ENCODE measurements around the gene ZNF232. TPM values are rescaled to one million over a fixed set of nuclear protein-coding genes. Genes with fewer than 3 reads are reported as not detected.
A peak's percentile ranks its signal among the peaks of the same experiment; 100 is the strongest.
"Not testable (repeated sequence)": the region's sequence is repeated elsewhere in the genome, so short reads cannot be mapped to it uniquely, and the experiment has no call there.

ZNF232 gene
- total RNA-seq (2014; rRNA removed; shearing (Covaris generic)): 9.1 and 9.5 TPM in 2 replicates
- 4.5 and 5.4 TPM in 2 replicates for polyA plus RNA-seq (2015; cell fraction: cytosol; rRNA removed)
- 5.0 and 8.0 TPM in 2 replicates for polyA plus RNA-seq (2015; cell fraction: nucleus; rRNA removed)

- peak; percentile 90 for DNase-seq (ENCODE audit: low read depth)
These were observed at the start of gene ZNF232 for GRCh38 chr17:5111402-5112204. Gene ZNF232 (minus strand): TSS chr17:5111878. CDS start chr17:5111822, 56 bp downstream.

- not testable (repeated sequence) for DNase-seq (ENCODE audit: low read depth)
These were observed 49.0 kb upstream of the ZNF232 start for GRCh38 chr17:5160702-5161101.

- DNase-seq (ENCODE audit: low read depth): not testable (repeated sequence)
These were observed 34.4 kb upstream of the ZNF232 start for GRCh38 chr17:5146122-5146521.

- DNase-seq (ENCODE audit: low read depth): not testable (repeated sequence)
These were observed 31.2 kb upstream of the ZNF232 start for GRCh38 chr17:5142877-5143276.

- no peak for DNase-seq (ENCODE audit: low read depth)
These were observed 27.7 kb upstream of the ZNF232 start for GRCh38 chr17:5139458-5139732.

- no peak for DNase-seq (ENCODE audit: low read depth)
These were observed 27.2 kb upstream of the ZNF232 start for GRCh38 chr17:5138616-5139457.

- not testable (repeated sequence) for DNase-seq (ENCODE audit: low read depth)
These were observed 26.5 kb upstream of the ZNF232 start for GRCh38 chr17:5138198-5138544.

GRCh38 chr17:5137511-5138197 is 26.0 kb upstream of the ZNF232 start:
- not testable (repeated sequence) for DNase-seq (ENCODE audit: low read depth)

- not testable (repeated sequence) for DNase-seq (ENCODE audit: low read depth)
These were observed 25.1 kb upstream of the ZNF232 start for GRCh38 chr17:5136580-5137412.

- DNase-seq (ENCODE audit: low read depth): no peak
These were observed 24.3 kb upstream of the ZNF232 start for GRCh38 chr17:5135726-5136579.

- not testable (repeated sequence) for DNase-seq (ENCODE audit: low read depth)
These were observed 23.5 kb upstream of the ZNF232 start for GRCh38 chr17:5135131-5135712.

- DNase-seq (ENCODE audit: low read depth): not testable (repeated sequence)
These were observed 22.9 kb upstream of the ZNF232 start for GRCh38 chr17:5134571-5134970.

GRCh38 chr17:5133961-5134360 is 22.3 kb upstream of the ZNF232 start:
- not testable (repeated sequence) for DNase-seq (ENCODE audit: low read depth)

- DNase-seq (ENCODE audit: low read depth): no peak
These were observed 21.6 kb upstream of the ZNF232 start for GRCh38 chr17:5133311-5133710.

- not testable (repeated sequence) for DNase-seq (ENCODE audit: low read depth)
These were observed 21.0 kb upstream of the ZNF232 start for GRCh38 chr17:5132503-5133225.

GRCh38 chr17:5131799-5132502 is 20.3 kb upstream of the ZNF232 start:
- not testable (repeated sequence) for DNase-seq (ENCODE audit: low read depth)

GRCh38 chr17:5131146-5131715 is 19.6 kb upstream of the ZNF232 start:
- DNase-seq (ENCODE audit: low read depth): no peak

GRCh38 chr17:5130687-5131086 is 19.0 kb upstream of the ZNF232 start:
- DNase-seq (ENCODE audit: low read depth): not testable (repeated sequence)

Data from HT1080 (cell line).